Measurements from ENCODE around the gene ACER1.

DNA sequence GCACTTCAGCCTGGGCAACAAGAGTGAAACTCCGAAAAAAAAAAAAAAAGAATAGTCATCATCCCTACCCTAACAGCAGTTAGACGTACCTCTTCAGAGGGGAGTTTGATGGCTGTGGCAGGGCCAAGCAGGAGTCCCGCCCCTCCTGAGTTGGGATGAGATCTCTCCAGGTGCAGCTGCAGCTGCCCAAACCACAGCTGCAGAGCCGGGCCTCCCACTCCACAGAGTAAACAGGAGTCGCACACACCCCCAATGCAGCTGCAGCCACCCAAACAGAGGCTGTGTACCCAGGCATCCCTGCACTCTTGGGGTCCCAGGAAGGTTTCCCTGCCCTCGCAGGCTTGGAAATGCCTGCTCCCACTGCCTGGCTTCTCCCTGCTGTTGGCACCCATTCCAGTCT, 36.2 kb downstream of the ACER1 start:
- TF ChIP-seq, protein P1, sequence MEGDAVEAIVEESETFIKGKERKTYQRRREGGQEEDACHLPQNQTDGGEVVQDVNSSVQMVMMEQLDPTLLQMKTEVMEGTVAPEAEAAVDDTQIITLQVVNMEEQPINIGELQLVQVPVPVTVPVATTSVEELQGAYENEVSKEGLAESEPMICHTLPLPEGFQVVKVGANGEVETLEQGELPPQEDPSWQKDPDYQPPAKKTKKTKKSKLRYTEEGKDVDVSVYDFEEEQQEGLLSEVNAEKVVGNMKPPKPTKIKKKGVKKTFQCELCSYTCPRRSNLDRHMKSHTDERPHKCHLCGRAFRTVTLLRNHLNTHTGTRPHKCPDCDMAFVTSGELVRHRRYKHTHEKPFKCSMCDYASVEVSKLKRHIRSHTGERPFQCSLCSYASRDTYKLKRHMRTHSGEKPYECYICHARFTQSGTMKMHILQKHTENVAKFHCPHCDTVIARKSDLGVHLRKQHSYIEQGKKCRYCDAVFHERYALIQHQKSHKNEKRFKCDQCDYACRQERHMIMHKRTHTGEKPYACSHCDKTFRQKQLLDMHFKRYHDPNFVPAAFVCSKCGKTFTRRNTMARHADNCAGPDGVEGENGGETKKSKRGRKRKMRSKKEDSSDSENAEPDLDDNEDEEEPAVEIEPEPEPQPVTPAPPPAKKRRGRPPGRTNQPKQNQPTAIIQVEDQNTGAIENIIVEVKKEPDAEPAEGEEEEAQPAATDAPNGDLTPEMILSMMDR (IDR thresholded peaks at IDR 0.05) = no peak
- no peak for TF ChIP-seq POLR2A (IDR thresholded peaks at IDR 0.05)
